Spleen (tissue), 11 donors: ENCODE data around the gene SUPT6H. TPM values are rescaled to one million over a fixed set of nuclear protein-coding genes. Genes with fewer than 3 reads are reported as not detected.
A peak's percentile ranks its signal among the peaks of the same experiment; 100 is the strongest.

ENCODE experiments used
- DNase-seq: peaks from one replicate; pipeline ENCODE4 v3.0.0-alpha.2; 2020
- H3K27ac ChIP-seq, 8 donors: fragments of 200-600 bp; sonication (generic) in 7 of 8; 1 replicate in 4 of 8; 2 replicates in 4 of 8; pipeline versions ENCODE4 v1.5.0 to v1.8.0; 2016 to 2021; ENCODE audit warnings: inconsistent platforms in 4 of 8, mild to moderate bottlenecking in 4 of 8, moderate library complexity in 1 of 8
- H3K27me3 ChIP-seq, 7 donors: fragments of 200-600 bp; sonication (generic) in 6 of 7; replicated peaks in 1 of 7; 1 replicate in 4 of 7; 2 replicates in 3 of 7; pipeline versions ENCODE4 v1.5.0 to v1.8.0; 2016 to 2021; ENCODE audit warnings: inconsistent platforms in 3 of 7, mild to moderate bottlenecking in 1 of 7
- H3K36me3 ChIP-seq, 6 donors: fragments of 200-600 bp; sonication (generic) in 5 of 6; 1 replicate in 4 of 6; 2 replicates in 2 of 6; pipeline versions ENCODE4 v1.5.0 to v1.8.0; 2016 to 2021; ENCODE audit warnings: inconsistent platforms in 2 of 6
- H3K4me1 ChIP-seq, 6 donors: fragments of 200-600 bp; sonication (generic) in 5 of 6; 1 replicate in 3 of 6; 2 replicates in 3 of 6; pipeline versions ENCODE4 v1.5.0 to v1.8.0; 2016 to 2021; ENCODE audit warnings: inconsistent platforms in 3 of 6
- H3K4me3 ChIP-seq, 8 donors: fragments of 200-600 bp; sonication (generic) in 7 of 8; 1 replicate in 4 of 8; 2 replicates in 4 of 8; pipeline versions ENCODE4 v1.5.0 to v1.8.0; 2016 to 2021; ENCODE audit warnings: inconsistent platforms in 4 of 8, mild to moderate bottlenecking in 4 of 8, moderate library complexity in 2 of 8
- H3K9me3 ChIP-seq, 8 donors: fragments of 200-600 bp; sonication (generic) in 7 of 8; 1 replicate in 4 of 8; 2 replicates in 4 of 8; pipeline versions ENCODE4 v1.5.0 to v1.8.0; 2016 to 2021; ENCODE audit warnings: inconsistent platforms in 4 of 8
- CTCF ChIP-seq, 11 experiments: fragments of 200-600 bp in 7 of 11; fragments of 450-650 bp in 4 of 11; sonication (generic) in 4 of 11; IDR thresholded peaks in 8 of 11; conservative IDR thresholded peaks in 3 of 11; 1 replicate in 7 of 11; 2 replicates in 4 of 11; pipeline versions ENCODE4 v1.4.0 to v1.8.0; 2016 to 2021; ENCODE audit warnings: antibody characterized with exemption in 11 of 11, inconsistent platforms in 4 of 11, mild to moderate bottlenecking in 1 of 11
- POLR2A ChIP-seq, 3 donors: fragments of 450-650 bp; IDR thresholded peaks; one replicate each; pipeline ENCODE4 v1.5.1; 2017; ENCODE audit warnings: antibody characterized with exemption in 3 of 3, mild to moderate bottlenecking in 1 of 3
- POLR2AphosphoS5 ChIP-seq, 3 donors: sonication (generic); formaldehyde crosslinking; IDR thresholded peaks; one replicate each; pipeline ENCODE4 v1.5.1; 2017; ENCODE audit warnings: antibody characterized with exemption in 3 of 3
- WGBS, 5 donors: extraction: QIAGEN DNeasy Blood & Tissue Kit in 3 of 5; methylation state at CpG; one replicate each; pipeline versions ENCODE4 v1.1.5 to v1.1.7; 2013 to 2018; 5-methylcytosine and 5-hydroxymethylcytosine counted together
- intact Hi-C: fragments of 100-400 bp; cut with DNase I; formaldehyde crosslinking; loops from one replicate; pipeline ENCODE4 v1.15.0; 2023; ENCODE audit warnings: low total_unique reads
- polyA plus RNA-seq, 3 donors: library from polyadenylated mRNA; stranded (reverse); fragments of 200-250 nt; gene quantifications; one replicate each; pipeline ENCODE4 v1.2.1, GENCODE V29; 2013
- total RNA-seq, 7 donors: library from RNA; depleted of rRNA in 3 of 7; stranded (reverse); fragments of >200 nt in 3 of 7; fragmentation: NEBNext Ultra II Directional in 4 of 7; extraction: Animal tissue kit (Norgen Biotek cat#: 25700) in 4 of 7; gene quantifications; one replicate each; pipeline versions ENCODE4 v1.1.0 to v1.2.1, GENCODE V29; 2016 to 2021
- donor health status: healthy with polysubstance abuse.
- donor health status: DM: no; HTN: no; CAD: no; lungs with moderate emphysema.
- donor health status: DM: no; HTN: no; CAD: no.
- donor health status: Bipolar disorder and iron deficiency.
- donor health status: healthy.
- donor health status: DM: no; HTN: no; CAD: no.
- donor health status: DM: yes; HTN: yes; CAD: no.

The SUPT6H gene
- total and polyA plus RNA-seq, 10 donors = 11.6 to 91.2 (median 71.9) TPM

GRCh38 chr17:28704219-28704858, 42.3 kb downstream of the SUPT6H start:
- no peaks in the 10 kb centered on the region for H3K9me3 ChIP-seq
- 91 to 97% (median 94%) methylated on average over 3 to 14 of the region's 14 CpGs for WGBS, 5 donors
- peaks cover 7 to 71% (median 56%) of the 10 kb centered on the region in 6 donors for H3K36me3 ChIP-seq
- H3K4me1 ChIP-seq = no peaks in the 10 kb centered on the region
- intact Hi-C loops = no loop called here
- TF ChIP-seq POLR2AphosphoS5 (IDR thresholded peaks at IDR 0.05) (peak in 2 of 3 donors; percentile 10 to 41), CTCF (IDR thresholded peaks at IDR 0.05 in 8 of 11, conservative IDR thresholded peaks at IDR 0.05 in 3 of 11) (no peak), POLR2A (IDR thresholded peaks at IDR 0.05) (no peak)
- no peak overlapping the region for H3K27ac ChIP-seq
- H3K4me3 ChIP-seq = no peak overlapping the region
- no peak for DNase-seq
- H3K27me3 ChIP-seq = no peaks in the 10 kb centered on the region

GRCh38 chr17:28705074-28705659, 43.2 kb downstream of the SUPT6H start:
- no peaks in the 10 kb centered on the region for H3K9me3 ChIP-seq
- 76 to 90% (median 82%) methylated on average over 5 of the region's 5 CpGs for WGBS, 5 donors

GRCh38 chr17:28705728-28706334, 43.8 kb downstream of the SUPT6H start:
- Histone ChIP-seq H3K36me3 (peaks cover 0 to 56% (median 41%) of the 10 kb centered on the region in 6 donors), H3K27ac (no peak overlapping the region), H3K27me3 (no peaks in the 10 kb centered on the region), H3K4me1 (peaks cover 0 to 15% (median 7%) of the 10 kb centered on the region in 6 donors), H3K4me3 (no peak overlapping the region), H3K9me3 (no peaks in the 10 kb centered on the region)
- TF ChIP-seq POLR2A (IDR thresholded peaks at IDR 0.05) (no peak), POLR2AphosphoS5 (IDR thresholded peaks at IDR 0.05) (peak in 2 of 3 donors; percentile 15 to 50), CTCF (IDR thresholded peaks at IDR 0.05 in 8 of 11, conservative IDR thresholded peaks at IDR 0.05 in 3 of 11) (no peak)
- DNase-seq = no peak
- WGBS, 5 donors = 82 to 93% (median 85%) methylated on average over 7 to 10 of the region's 10 CpGs
- intact Hi-C loops = no loop called here

More at GRCh38 chr17:28705074-28705659, 43.2 kb downstream of the SUPT6H start:
- TF ChIP-seq CTCF (IDR thresholded peaks at IDR 0.05 in 8 of 11, conservative IDR thresholded peaks at IDR 0.05 in 3 of 11) = no peak
- TF ChIP-seq POLR2AphosphoS5 (IDR thresholded peaks at IDR 0.05) = peak in 2 of 3 donors; percentile 10 to 61
- no peak overlapping the region for H3K4me3 ChIP-seq
- no peaks in the 10 kb centered on the region for H3K27me3 ChIP-seq
- no peak for DNase-seq
- peaks cover 0 to 8% (median 1%) of the 10 kb centered on the region in 6 donors for H3K4me1 ChIP-seq
- H3K36me3 ChIP-seq = peaks cover 5 to 63% (median 47%) of the 10 kb centered on the region in 6 donors
- intact Hi-C loops = no loop called here
- H3K27ac ChIP-seq = no peak overlapping the region
